GM19455 (cell line): ENCODE measurements around the gene CARF.
"Not testable (repeated sequence)": the region's sequence is repeated elsewhere in the genome, so short reads cannot be mapped to it uniquely, and the experiment has no call there.

Experiments
- ATAC-seq: cut with Tn5 transposase; IDR thresholded peaks from one replicate; pipeline ENCODE4 v1.9.1; 2021; ENCODE audit not compliant: unreplicated experiment

The CARF gene

DNA sequence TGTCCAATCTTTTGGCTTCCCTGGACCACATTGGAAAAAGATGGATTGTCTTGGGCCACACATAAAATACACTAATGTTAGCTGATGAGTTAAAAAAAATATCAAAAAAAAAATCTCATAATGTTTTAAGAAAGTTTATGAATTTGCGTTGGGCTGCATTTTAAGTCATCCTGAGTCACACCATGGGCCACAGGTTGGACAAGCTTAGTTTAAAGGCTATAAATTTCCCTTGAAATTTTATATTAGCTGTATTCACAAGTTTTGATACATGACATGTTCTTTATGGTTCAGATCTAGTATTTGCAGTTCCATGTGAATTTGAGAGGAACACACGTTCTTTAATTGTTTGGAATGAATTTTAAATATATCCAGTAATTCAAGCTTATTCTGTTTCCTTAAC, 21.9 kb downstream of the CARF start:
- no peak for ATAC-seq

GRCh38 chr2:202934456-202934855, 22.4 kb downstream of the CARF start:
- ATAC-seq = no peak

DNA sequence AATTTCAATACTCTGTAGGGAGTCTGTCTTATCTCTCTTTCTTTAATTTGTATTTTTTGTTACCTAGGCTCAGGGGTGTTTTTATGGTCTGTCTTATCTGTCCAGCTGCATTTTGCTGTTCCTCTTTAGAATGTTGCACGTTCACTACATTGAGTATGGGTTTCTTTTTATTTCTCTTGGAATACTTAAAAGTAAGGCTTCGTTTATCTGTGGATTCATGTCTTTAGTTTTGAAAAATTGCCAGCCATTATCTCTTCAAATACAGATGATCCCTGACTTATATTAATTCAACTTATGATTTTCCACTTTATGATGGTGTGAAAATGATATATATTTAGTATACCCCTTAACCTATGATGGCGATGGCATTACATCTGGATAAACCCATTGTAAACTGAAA, 26.9 kb downstream of the CARF start:
- no peak for ATAC-seq

DNA sequence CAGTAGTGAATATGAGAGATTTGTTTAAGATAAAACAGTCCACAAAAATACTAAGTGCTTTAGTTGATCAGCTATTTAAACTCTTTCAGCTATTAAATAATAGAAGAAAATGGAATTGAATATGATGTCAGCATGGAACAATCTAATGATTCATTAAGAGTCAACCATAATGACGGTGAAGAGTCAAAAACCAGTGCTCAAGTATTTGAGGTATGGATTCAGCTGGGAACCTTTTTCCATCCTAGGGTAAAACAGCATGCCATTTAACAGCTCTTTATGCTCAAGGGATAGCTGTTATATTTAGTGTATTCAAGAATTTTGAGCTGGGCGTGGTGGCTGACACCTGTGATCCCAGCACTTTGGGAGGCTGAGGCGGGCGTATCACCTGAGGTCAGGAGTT, 29.7 kb downstream of the CARF start:
- ATAC-seq = no peak

DNA sequence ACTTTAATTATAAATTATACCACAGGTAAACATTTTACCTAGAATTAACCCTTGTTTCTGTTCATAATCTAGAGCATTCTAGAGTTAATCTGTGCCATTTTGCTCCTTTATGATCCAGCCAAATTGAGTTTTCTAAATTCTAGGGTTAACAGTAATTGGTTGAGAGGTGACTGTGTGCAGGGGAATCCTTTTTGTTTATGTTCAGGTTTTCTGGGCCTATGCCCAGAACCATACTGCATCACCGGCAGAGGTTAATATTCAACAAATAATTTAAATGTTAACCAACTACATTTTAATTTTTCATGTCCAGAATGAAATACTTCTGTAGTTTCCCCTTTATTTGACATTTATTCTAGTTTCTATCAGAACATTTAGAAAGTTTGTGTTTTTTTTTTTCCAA, 32.3 kb downstream of the CARF start:
- no peak for ATAC-seq

- ATAC-seq = no peak
Measured at GRCh38 chr2:202944816-202945215, 32.7 kb downstream of the CARF start.

DNA sequence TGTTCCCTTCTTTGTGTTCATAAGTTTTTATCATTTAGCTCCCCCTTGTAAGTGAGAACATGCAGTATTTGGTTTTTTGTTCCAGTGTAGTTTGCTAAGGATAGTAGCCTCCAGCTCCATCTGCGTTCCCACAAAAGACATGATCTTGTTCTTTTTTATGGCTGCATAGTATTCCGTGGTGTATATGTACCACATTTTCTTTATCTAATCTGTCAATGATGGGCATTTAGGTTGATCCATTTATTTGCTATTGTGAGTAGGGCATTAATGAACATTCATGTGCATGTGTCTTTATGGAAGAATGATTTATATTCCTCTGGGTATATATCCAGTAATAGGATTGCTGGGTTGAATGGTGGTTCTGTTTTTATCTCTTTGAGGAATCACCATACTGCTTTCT, 33.4 kb downstream of the CARF start:
- no peak for ATAC-seq

DNA sequence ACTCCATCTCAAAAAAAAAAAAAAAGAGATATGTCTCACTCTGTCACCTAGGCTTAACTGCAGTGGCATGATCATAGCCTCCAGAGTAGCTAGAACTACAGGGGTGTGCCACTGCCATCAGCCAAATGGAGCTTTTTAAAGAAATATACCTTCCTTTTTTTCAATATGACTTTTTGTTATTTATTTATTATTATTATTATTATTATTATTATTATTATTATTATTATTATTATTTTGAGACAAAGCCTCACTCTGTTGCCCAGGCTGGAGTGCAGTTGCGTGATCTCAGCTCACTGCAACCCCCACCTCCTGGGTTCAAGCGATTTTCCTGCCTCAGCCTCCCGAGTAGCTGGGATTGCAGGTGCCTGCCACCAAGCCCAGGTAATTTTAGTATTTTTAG, 37.3 kb downstream of the CARF start:
- ATAC-seq = not testable (repeated sequence)

GRCh38 chr2:202950592-202950991, 38.5 kb downstream of the CARF start:
- ATAC-seq = no peak

DNA sequence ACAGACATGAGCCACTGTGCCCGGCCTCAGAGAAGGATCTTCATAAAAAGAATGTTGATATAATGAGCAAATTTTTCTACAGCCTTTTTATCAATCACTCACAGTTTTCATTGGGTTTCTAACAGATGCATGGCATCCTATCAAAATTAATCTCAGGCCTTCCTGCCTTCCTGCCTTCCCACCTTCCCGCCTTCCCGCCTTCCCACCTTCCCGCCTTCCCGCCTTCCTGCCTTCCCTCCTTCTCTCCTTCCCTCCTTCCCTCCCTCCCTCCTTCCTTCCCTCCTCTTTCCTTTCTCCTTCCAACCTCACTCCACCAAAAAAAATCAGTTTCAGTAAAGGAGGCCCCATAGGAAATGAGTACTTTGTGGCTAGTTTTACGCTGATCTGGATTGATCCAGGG, 48.4 kb downstream of the CARF start:
- ATAC-seq = no peak

DNA sequence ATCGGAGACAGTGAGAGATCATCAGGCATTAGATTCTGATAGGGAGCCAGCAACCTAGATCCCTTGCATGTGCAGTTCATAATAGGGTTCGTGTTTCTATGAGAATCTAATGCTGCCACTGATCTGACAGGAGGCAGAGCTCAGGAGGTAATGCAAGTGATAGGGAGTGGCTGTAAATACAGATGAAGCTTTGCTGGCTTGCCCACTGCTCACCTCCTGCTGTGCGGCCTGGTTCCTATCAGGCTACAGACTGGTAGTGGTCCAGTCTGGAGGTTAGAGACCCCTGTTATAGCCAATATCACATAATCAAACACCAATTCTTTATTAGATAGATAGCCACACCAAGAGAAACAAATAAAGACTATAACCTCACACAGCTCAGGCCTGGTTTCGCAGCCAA, 51.6 kb downstream of the CARF start:
- ATAC-seq = no peak

DNA sequence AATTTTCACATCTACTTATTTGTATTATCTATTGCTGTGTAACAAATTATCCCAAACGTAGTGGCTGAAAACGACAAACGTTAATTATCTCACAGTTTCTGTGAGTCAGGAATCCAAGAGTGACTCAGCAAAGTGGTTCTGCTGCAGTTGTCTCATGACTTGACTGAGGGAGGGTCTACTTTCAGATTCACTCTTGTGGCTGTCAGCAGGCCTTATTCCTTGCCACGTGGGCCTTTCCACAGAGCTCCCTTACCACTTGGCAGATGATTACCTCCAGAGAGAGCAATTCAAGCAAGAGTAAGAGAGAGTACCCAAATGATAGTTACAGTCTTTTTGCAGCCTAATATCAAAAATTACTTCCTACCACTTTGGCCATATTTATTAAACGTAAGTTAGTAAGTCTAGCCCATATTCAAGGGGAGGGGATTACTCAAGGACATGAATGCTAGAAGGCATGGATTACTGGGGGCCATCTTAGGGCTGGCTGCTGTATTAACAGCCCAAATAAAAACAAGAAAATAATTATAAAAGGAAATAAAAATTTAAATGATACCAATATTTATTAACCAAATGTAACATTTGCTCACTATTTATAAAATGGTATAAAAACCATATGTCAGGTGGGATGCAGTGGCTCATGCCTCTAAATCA, 53.9 kb downstream of the CARF start:
- no peak for ATAC-seq

- not testable (repeated sequence) for ATAC-seq
Measured at GRCh38 chr2:202969404-202969803, 57.3 kb downstream of the CARF start.

DNA sequence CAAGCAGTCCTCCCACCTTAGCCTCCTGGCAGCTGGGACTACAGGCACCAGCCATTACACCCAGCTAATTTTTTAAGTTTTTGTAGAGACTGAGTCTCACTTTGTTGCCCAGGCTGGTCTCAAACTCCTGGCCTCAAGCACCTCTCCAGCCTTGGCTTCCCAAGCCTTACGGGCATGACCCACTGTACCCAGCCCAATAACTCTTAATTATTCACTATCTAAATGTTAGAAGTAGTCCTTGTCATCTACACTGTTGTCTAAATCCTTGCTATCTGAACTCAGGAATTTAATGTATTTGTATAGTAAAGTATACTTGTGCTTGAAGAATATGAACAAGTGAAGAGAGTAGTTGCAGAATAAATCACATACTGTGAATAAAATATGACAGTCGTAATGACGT, 64.7 kb downstream of the CARF start:
- no peak for ATAC-seq

GRCh38 chr2:202982779-202983491, 70.9 kb downstream of the CARF start:
- no peak for ATAC-seq

DNA sequence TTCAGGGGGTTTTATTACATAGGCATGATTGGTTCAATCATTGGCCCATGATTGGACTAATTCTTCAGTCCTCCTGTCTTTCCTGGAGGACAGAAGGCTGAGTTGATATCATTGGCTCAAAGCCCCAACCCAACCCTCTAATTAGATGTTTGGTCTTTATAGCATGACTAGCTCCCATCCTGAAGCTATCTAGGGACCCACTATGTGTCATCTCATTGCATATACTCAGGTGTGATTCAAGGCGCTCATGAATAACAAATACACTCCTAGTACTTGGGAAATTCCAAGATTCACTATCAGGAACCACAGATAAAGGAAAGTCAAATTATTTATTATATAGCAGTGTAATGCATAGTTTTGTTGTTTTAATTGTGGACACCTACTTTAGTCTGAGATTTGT, 77.7 kb downstream of the CARF start:
- no peak for ATAC-seq

- no peak for ATAC-seq
Measured at GRCh38 chr2:202990501-202990900, 78.4 kb downstream of the CARF start.

GRCh38 chr2:202997113-202997512, 85.0 kb downstream of the CARF start:
- ATAC-seq = not testable (repeated sequence)

GRCh38 chr2:203002054-203002821, 90.2 kb downstream of the CARF start:
- ATAC-seq = no peak

GRCh38 chr2:203003716-203004115, 91.6 kb downstream of the CARF start:
- no peak for ATAC-seq

DNA sequence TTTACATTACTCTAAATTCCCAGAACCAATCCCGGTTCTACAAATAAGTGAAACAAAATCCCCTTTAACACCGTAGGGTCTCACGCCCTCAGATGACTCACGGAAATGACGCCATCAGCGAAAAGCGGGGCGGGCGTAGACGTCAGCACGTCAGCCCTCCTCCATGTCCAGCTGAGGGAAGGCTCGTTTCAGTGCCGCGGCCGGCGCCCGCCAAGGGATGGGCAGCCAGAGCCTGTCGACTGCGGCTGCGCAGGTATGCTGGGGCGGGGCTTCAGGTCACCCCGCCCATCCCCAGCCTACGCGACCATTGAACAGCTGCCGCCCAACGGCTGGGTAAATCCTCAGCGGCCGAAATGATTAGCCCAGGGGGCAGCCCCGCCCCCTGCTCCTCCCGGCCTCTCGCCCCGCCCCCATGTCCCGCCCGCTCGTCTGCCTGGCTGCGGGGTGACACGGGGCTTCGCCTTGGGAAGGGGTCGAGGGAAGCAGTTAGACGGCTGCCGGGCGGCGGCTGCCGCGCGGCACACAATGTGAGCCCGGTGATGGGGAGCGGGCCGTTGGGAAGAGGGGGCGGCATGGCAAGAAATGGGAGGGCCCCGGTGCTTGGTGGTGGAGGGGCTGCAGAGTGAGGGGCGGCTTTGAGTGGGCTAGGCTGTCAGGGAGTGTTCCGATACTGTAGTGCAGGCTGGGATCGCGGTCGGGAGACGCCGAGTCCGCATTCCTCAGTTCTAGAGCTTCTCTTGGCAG, 102.6 kb downstream of the CARF start, which contains the start of gene NBEAL1:
Gene NBEAL1 (plus strand): TSS at position 420 of the 744 bp plus-strand sequence. CDS start 1,510 bp downstream, outside the sequence.
- ATAC-seq = peak; percentile 97
